HG03521 (cell line): ENCODE measurements around the gene GRIK4.

ENCODE experiments used
- ATAC-seq: cut with Tn5 transposase; IDR thresholded peaks from one replicate; pipeline ENCODE4 v1.9.1; 2021; ENCODE audit warnings: mild to moderate bottlenecking, moderate library complexity; ENCODE audit not compliant: unreplicated experiment

GRIK4 gene

DNA sequence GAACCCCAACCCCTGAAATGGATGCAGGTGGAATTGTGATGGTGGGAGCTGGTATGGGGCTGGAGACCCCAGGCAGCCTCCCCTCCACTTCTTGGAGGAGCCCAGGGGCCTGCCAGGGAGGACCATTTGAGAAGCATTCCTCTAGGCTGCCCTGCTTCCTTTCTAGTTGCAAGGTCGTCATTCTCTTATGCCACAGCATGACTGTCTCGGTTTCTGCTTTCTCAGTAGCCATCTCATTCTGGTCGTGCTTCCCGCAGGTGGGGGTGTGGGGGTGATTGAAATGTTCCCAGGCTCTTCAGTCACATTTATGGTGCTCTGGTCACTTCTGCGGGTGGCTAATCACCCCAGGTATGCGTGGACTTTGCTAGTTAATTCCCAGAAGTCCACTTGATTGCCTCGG lies 288.7 kb downstream of the GRIK4 start:
- ATAC-seq, result no peak

DNA sequence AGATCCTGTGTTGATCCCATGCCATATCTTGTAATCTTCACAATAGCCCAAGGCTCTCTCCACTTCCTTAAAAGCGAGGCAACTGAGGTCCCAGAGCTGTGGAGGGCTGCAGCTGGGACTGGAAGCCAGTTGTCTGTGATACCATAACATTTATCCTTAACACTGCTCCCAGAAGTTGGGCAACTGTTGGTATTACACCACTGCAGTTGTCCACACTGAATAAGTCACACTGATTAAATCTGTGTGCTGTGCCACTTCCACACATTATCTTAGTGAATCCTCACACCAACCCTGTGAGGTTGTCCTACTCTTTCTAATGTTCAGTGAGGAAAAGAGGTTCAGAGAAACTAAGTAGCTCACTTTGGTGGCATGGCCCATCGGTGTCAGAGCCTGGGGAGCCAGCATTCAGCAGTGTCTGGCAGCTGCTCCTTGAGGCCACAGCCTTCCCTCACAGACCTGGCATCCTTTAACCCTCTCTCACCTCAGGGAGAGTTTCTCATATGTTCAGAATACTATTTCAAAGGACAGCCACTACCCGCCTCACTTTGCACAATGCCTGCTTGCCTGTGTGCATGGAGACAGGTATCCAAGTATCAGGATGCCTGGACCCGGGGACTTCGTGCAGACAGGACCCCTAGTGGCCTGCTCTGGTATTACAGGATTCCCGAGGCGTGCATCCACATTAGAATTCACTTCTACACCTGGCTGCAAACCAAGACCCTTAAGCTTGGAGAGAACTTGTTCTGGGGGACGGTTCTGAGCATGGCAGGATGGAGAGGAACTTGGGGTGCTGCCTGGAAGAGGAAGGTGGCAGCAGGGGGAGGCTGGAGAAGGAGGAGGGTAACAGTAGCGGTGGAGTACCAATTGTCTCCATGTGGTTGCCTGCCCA lies 290.5 kb downstream of the GRIK4 start:
- no peak for ATAC-seq

DNA sequence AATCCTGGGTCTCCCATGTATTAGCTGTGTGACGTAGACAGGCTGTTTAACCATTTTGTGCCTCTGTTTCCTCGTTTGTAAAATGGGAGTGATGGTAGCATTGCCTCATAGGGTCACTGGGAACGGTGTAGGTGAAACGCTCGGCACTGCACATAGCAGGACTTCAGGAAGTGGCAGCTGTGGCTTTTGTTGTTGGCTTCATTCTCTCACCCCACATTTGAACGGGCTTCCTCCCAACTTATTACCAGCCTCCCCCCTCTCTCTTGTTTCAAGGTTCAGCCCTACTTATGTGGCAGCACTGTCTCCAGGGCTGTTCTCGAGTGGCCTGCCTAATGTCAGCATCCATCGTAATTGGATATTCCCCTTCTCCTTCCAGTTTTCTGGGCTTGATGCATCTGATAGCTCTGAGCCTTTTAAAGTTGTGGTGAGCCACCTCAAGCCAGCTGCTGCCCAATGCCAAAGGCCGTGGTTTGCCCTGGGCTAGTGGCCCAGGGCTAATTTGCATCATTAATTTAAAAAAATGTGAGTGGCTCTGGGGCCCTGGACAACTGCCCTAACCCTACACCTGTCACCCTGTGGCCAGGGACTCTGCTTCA lies 294.5 kb downstream of the GRIK4 start:
- ATAC-seq, result no peak

DNA sequence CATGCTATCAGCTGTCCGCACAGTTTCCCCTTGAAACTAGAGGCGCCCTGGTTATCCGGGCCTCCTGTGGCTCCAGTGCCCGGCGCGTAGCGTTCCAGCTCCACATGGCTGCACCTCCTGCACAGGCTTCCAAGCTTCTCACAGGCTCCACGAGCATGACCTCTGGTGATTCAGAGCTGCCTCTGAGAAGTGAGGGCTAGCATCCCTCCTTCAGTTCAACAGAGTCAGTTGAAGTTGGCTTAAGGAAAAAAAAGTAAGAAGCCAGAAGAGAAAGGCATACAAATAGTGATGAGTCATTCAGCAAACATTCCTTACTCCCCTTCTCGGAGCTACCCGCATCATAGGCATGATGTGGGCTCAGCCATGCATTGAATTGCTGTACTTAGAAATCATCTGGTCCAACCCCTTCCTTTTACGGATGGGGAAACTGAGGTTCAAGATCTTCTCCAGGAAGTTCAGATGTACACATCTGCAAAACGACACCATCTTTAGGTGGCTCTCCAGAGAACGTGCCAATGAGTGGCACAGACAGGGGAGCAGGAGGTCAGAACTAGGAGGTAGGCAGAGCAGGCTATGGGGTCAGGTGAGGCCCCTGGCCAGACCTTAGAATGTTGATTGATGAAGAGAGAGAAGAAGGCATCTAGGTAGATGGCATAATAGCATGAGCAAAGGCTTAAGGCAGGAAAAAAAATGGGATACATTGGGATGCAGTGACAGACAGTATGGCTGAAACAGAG lies 296.0 kb downstream of the GRIK4 start:
- no peak for ATAC-seq

DNA sequence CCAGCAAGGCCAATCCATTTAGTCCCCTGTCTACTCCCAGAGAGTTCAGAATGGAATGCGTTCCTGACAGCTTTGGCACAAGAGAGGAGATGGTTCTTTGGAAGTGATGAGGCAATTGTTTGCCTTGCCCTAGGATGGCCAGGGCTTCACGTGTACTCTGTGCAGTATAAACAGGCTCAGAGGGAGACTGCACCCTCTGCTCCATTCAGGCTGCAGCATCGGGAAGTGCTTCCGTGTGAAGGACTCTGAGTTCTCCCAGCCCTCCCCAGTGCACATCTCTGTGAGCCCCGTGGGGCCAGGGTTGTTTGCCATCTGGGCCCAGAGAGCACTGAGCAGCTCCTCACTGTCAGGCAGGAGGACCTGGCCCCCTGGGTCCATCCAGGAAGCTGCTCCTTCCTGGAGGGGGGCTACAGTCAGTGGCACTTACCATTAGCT lies 297.1 kb downstream of the GRIK4 start:
- no peak for ATAC-seq

DNA sequence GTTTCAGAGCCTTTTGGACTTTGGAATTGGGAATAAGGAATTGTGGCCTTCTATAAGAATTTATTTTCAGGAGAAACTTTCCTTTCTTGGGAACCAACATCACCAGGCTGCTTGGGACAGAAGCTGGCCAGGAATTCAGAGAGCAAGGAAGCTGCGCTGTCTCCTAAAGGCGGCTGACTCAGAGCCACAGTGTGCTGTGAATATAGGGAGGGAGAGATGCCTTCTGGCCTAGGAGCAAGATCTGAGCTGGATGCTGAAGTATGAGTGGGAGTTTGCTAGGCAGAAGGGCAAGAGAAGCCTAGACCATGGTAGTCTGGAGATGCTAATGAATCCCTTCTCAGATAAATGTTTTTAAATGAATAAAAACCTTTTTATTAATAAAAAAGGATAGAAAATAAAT lies 298.7 kb downstream of the GRIK4 start:
- no peak for ATAC-seq

DNA sequence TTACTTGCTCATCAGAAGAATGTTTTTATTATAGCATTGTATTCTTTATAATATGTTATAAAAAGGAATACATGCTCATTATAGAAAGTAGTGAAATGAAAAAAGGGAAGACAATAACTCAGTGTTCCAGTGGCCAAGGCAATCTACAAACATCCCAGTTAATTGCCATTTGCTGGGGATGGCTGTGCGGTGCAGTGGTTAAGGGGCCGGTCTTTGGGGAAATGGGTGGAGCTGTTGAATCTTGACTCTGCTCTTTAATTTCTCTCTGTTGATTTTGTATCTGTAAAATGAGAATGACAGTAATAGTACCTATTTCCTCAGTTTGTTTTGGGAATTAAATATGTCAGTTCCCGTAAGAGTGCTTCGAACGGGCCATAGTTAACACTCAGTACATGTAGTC lies 299.7 kb downstream of the GRIK4 start:
- ATAC-seq, result no peak

DNA sequence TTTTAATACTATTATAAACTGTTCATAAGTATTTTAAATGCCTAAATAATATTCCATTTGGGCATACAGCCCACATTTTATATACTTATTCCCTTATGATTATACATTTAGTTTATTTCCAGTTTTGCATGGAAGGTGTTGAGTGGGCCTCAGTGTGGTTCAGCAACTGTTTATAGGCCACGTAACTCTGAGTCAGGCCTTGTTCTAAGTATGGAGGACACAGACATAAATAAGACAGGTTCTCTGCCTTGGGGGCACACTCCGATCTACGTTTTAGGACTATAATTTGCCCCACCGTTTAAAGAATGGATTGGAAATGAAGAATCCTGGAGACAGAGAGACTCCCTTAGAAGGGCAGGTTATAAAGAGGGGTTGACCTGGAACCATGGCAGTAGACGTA lies 300.2 kb downstream of the GRIK4 start:
- no peak for ATAC-seq

DNA sequence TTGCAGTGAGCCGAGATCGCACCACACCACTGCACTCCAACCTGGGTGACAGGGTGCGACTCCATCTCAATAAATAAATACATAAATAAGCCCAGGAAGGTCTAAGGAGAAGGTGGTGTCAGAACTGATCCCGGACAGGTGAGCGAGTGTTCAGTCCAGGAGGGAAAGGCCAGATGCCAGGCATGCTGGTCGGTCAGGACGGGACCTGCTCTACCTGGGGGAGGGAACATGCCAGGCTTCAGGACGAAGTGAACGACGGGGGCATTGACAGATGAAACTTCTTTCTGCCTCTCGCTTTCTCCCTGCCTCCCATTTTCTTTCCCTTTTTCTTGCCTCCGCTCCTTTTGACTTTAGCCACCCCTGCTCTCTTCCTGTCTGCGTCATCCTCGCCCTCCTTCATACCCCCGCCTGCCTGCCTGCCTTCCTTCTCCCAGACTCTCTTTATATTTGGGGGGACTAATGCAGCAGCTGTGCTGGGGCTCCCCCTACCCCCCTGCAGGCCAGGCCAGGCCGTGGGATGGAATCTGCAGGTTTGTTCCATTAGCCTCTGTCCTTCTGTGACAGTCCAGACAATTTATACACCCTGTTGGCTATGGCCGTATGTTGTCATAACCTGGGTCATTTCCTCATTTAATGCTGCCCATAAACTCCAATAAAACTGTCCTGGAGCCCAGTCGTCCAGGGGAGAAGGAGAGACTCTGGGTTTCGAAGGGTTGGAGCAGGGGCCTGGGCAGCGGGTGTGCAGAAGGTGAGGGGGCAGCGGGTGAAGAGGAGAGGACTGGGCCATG lies 303.2 kb downstream of the GRIK4 start:
- ATAC-seq, result no peak

DNA sequence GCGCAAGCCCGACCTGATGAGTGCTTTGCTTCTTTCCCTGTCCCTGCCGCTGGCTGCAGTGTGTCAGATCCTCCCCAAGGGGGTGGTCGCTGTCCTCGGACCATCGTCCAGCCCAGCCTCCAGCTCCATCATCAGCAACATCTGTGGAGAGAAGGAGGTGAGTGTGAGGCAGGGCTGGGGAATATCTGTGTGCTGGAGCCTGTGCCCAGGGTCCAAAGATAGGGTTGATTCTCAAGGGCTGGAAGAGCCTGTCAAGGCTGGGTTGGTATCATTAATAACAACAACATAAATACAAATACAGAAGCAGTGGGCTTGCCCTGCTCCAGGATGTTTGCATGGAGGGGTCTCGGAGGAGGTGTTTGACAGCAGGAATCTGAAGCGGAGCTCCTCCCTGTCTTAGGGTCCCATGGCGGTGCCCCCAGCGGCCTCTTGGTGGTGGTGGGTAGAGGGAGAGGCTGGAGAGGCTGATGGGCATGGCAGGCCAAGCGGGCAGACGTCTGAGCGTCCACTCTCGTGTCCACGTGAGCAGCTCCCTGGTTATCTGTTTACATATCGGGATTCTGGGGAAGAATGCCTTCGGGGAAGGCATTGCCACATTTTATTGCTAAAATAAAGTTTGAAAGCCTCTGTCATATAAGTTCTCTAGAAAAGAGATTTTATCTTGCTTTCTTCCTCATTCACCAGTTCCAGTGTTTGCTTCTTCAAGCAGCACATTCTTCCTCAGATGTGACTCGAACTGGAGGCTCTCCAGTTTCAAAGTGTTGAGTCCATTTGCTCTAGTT lies 304.0 kb downstream of the GRIK4 start:
- no peak for ATAC-seq

DNA sequence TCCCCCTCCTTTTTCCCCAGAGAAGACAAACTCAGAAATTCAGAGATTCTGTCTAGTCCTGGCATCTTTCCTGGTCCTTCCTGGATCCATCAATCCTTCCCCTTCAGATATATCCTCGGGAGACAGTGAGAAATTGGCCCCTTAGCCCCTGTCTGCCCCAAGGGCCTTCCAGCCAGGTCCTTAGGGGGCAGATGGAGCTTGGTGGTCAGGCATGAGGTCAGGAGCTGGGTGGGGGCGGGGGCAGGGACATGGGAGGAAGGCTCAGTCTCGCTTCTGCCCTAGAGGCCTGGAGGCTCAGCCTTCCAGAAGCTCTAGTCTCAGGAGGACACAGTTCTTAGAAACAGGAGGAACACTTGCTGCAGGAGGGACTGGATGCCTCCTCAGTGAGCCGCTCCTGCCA lies 304.6 kb downstream of the GRIK4 start:
- no peak for ATAC-seq

DNA sequence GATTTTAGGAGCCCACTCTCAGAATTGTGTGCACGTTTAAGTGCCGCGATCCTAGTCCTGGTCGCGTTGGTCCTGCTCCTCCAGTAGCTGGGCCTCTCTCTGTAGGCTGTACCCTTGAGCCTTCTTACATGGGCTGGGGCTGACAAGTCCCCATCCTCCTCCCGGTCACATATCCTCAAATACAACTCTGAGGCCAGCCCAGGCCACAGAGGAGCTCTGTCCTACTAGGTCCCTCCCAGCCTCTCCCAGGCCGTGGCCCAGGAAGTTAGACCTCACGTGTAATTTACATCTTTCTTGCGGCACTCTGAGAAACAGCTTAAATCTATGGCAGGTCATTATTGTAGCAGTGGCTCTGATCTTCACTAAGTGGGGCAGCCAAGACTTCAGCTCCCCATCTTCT lies 305.2 kb downstream of the GRIK4 start:
- ATAC-seq, result no peak

DNA sequence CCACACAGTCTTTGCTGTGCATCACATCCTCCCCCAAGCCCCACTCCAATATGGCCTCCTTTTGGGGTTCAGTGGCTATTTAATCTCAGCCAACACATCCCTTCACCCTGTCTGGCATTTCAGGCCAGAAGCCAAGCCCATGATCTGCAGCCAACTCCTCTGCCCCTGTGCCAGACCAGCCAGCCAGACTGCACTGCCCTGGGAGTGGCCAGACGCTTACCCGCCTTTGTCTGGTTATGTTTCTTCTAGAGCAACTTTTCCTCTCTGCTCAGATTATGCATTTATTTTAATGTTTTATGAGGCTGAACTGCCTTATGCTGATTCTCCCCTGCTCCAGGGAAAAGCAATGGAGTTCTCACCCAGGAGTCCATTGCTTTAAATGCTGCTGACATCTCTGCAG lies 305.6 kb downstream of the GRIK4 start:
- no peak for ATAC-seq

DNA sequence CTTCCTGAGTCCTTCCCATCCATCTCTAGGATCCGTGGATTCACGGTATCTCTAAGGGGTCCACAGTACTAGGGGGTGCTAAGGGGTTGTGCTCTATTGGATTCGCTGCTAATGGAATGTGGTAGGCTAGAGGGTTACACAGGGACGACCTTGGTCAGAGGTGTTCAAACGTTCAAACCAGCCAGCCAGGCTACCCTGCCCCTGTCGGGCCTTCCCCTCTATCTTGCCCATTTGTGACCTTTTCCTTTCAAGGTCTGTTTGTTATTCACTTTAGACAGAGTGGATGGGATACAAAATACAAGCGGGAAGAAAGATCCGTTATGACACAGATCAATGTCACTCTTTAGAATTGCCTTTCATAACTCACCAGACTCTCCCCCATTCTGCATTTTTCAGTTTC lies 306.5 kb downstream of the GRIK4 start:
- ATAC-seq, result no peak

DNA sequence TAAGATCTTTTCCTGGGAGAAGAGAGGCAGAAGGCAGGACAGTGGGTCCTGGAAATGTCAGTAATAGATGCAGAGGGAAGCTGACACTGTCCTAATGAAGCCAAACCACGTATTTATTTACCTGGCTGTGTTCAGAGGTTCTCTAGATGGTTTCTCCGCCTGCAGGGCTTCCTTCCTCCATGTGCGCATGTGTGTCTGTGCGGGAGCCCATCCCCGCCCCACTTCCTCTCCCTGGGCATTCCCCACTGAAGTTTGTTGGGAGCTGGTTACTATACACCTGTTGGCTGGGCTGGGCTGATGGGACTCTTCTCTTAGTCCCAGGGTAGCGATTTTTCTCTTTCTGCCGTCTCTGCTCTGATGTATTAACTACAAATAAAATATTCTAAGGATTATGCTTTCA lies 307.5 kb downstream of the GRIK4 start:
- no peak for ATAC-seq

DNA sequence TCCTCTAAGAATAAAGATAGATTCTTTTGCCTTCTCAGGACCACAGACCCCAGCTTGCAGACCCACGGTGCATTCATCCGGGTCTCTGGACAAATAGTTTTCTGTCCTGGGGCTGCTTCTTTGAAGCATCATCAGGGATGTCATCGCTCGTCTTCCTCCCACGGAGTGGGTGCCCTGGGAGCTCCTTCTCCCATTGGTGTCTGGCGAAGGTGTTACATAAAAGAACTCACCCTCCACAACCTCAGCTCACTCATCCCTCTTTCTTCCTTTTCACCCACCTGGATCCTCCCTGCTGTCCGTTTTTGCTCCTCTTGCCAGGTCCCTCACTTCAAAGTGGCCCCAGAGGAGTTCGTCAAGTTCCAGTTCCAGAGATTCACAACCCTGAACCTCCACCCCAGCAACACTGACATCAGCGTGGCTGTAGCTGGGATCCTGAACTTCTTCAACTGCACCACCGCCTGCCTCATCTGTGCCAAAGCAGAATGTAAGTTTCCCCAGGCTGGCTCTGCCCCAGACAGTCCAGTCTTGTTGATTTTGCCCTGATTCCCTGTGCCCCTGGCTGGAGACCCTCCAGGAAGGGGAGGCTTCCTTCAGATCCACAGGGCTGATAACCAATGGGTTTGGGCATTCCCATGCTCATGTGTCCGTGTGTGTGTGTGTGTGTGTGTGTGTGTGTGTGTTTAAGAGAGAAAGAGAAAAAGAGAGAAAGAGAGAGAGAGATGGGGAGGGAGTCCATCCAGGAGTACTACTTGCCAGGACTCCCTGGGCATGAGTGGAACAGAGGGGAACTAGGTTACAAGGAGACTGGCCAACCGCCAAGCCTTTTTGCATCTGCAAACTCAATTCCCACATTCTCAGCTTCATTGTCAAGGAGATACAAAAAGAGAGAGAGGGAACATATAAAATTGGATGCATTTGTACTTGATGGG lies 308.2 kb downstream of the GRIK4 start:
- no peak for ATAC-seq

DNA sequence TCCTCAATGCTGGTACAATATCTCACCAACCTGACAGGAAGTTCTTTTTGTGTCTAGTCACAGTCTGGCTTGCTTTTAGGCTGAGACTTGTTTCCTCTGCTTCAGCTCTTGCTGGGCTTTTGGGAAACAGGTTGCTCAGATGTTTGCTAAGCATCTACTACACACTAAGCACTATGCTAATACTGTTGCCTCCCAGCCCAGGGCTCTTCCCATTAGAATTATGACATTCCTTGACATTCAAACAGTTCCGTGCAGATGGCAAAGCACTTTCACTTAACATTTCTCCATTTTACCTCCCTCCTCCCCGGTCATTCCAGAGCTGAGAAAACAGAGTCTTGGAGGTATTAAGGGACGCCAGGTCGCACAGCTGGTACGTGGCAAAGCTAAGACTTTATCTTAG lies 311.6 kb downstream of the GRIK4 start:
- ATAC-seq, result no peak

DNA sequence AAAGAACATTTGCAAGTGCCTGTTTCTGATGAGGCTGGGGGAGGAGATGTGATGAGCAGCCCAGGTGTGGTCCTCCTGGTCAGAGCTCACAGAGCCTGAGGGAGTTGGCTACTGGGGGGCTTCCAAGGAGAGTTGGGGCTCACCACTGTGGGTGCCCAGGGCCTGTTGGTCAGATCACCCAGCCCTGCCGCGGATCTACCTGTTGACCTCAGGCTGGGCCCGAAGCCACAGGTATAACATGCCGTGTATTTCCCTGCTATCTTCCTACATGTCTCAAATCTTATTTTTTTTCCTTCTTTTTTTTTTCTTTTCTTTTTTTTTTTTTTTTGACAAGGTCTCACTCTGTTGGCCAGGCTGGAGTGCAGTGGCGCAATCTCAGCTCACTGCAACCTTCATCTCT lies 312.7 kb downstream of the GRIK4 start:
- ATAC-seq, result no peak

DNA sequence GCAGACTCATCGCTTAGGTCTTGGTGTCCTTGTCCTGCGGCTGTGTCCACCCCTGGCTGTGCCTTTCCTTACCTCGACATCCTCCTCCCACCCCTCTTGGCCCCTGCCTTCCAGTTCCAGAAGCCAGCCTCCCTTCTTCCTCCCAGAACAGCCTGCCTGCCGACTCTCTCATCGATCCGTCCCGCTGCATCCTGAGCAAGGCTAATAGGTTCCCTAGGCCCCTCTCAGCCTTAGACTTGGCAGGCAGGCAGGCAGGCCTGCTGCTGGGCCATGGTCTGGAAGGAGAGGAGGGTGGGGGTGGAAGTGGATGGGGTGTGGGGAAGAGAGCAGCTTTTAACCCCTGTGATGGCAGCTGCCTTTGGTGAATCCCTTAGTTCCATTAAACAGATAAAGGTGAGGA lies 315.6 kb downstream of the GRIK4 start:
- ATAC-seq, result no peak
